ENCODE measurements around the gene PILRA. TPM values are rescaled to one million over a fixed set of nuclear protein-coding genes. Genes with fewer than 3 reads are reported as not detected.

PILRA gene
- total and polyA plus RNA-seq, 2 of the 13 experiments (the other 11 are each of a cell fraction or from before 2014, with no cell fraction given): 0.13 to 1.3 TPM

DNA sequence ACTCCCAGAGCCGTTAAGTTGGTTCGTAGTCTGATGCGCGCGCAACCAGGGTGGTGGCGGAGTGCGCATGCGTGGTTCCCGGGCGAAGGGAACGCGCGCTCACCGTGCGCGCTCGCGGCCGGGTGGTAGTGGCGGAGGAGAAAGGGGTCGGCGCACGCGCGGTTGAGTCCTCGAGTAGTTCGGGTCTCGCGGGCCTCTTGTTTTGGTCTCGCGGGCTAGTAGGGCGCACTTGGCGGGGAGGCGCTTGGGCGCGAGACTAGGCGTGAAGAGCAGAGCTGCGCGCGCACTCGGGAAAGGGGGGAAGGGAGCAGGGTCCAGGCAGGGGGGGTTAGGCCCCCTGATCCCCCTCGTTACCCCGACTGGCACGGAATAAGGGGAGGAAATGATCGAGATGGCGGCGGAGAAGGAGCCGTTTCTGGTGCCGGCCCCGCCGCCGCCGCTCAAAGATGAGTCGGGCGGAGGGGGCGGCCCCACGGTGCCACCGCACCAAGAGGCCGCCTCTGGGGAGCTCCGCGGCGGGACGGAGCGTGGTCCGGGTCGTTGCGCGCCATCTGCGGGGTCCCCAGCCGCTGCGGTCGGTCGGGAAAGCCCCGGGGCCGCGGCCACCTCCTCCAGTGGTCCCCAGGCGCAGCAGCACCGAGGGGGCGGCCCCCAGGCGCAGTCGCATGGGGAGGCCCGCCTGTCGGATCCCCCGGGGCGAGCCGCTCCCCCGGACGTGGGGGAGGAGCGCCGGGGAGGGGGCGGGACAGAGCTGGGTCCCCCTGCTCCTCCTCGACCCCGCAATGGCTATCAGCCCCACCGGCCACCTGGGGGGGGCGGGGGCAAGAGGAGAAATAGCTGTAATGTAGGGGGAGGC lies 56.6 kb downstream of the PILRA start, which contains the start of gene MEPCE (continued):
- TF ChIP-seq, protein P1, sequence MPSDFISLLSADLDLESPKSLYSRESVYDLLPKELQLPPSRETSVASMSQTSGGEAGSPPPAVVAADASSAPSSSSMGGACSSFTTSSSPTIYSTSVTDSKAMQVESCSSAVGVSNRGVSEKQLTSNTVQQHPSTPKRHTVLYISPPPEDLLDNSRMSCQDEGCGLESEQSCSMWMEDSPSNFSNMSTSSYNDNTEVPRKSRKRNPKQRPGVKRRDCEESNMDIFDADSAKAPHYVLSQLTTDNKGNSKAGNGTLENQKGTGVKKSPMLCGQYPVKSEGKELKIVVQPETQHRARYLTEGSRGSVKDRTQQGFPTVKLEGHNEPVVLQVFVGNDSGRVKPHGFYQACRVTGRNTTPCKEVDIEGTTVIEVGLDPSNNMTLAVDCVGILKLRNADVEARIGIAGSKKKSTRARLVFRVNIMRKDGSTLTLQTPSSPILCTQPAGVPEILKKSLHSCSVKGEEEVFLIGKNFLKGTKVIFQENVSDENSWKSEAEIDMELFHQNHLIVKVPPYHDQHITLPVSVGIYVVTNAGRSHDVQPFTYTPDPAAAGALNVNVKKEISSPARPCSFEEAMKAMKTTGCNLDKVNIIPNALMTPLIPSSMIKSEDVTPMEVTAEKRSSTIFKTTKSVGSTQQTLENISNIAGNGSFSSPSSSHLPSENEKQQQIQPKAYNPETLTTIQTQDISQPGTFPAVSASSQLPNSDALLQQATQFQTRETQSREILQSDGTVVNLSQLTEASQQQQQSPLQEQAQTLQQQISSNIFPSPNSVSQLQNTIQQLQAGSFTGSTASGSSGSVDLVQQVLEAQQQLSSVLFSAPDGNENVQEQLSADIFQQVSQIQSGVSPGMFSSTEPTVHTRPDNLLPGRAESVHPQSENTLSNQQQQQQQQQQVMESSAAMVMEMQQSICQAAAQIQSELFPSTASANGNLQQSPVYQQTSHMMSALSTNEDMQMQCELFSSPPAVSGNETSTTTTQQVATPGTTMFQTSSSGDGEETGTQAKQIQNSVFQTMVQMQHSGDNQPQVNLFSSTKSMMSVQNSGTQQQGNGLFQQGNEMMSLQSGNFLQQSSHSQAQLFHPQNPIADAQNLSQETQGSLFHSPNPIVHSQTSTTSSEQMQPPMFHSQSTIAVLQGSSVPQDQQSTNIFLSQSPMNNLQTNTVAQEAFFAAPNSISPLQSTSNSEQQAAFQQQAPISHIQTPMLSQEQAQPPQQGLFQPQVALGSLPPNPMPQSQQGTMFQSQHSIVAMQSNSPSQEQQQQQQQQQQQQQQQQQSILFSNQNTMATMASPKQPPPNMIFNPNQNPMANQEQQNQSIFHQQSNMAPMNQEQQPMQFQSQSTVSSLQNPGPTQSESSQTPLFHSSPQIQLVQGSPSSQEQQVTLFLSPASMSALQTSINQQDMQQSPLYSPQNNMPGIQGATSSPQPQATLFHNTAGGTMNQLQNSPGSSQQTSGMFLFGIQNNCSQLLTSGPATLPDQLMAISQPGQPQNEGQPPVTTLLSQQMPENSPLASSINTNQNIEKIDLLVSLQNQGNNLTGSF (CRISPR knock-in tag; IDR thresholded peaks at IDR 0.05): no peak
- TF ChIP-seq, protein P2, sequence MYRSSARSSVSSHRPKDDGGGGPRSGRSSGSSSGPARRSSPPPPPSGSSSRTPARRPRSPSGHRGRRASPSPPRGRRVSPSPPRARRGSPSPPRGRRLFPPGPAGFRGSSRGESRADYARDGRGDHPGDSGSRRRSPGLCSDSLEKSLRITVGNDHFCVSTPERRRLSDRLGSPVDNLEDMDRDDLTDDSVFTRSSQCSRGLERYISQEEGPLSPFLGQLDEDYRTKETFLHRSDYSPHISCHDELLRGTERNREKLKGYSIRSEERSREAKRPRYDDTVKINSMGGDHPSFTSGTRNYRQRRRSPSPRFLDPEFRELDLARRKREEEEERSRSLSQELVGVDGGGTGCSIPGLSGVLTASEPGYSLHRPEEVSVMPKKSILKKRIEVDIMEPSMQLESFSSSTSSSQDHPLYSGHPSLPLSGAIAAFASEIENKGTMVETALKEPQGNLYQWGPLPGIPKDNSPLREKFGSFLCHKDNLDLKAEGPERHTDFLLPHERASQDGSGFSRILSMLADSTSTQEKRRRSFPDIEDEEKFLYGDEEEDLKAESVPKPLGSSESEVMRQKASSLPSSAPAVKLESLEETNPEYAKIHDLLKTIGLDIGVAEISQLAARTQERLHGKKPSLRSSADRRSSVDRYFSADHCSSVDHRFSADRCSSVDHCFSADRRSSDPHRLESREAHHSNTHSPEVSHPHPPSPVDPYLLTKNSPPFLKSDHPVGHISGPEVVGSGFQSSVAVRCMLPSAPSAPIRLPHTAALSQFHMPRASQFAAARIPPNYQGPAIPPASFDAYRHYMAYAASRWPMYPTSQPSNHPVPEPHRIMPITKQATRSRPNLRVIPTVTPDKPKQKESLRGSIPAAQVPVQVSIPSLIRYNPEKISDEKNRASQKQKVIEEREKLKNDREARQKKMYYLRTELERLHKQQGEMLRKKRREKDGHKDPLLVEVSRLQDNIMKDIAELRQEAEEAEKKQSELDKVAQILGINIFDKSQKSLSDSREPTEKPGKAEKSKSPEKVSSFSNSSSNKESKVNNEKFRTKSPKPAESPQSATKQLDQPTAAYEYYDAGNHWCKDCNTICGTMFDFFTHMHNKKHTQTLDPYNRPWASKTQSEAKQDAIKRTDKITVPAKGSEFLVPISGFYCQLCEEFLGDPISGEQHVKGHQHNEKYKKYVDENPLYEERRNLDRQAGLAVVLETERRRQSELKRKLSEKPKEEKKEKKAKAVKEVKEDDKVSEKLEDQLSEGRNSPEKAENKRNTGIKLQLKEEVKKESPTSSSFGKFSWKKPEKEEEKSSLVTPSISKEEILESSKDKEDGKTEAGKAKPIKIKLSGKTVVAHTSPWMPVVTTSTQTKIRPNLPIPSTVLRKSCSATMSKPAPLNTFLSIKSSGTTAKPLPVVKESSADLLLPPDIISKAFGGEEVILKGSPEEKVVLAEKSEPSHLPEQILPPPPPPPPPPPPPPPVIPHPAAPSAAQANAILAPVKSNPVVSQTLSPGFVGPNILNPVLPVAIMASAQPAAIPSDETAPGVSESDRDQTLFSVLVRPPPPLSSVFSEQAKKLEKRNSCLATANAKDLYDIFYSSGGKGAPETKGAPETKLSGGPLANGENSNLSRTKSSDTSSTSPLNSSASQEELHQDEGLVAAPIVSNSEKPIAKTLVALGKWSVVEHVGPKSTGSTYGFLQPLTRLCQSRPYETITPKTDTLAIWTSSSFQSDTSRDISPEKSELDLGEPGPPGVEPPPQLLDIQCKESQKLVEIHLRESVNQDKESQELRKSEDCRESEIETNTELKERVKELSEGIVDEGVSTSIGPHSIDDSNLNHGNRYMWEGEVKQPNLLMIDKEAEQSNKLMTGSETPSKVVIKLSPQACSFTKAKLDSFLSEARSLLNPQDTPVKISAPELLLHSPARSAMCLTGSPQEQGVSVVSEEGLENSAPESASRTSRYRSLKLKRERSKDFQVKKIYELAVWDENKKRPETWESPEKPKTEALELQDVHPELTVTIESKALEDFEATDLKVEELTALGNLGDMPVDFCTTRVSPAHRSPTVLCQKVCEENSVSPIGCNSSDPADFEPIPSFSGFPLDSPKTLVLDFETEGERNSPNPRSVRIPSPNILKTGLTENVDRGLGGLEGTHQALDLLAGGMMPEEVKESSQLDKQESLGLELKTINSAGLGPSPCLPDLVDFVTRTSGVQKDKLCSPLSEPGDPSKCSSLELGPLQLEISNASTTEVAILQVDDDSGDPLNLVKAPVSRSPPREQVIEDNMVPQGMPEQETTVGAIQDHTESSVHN (CRISPR knock-in tag; IDR thresholded peaks at IDR 0.05): no peak
- no peak for TF ChIP-seq ZKSCAN1 (IDR thresholded peaks at IDR 0.05; ENCODE audit: low read length)
- no peak for TF ChIP-seq SP1 (IDR thresholded peaks at IDR 0.05)
- no peak for TF ChIP-seq SP1 (CRISPR knock-in tag; IDR thresholded peaks at IDR 0.05)
- peak; percentile 55 for TF ChIP-seq SAP130 (CRISPR knock-in tag; IDR thresholded peaks at IDR 0.05; ENCODE audit: low read depth)
- TF ChIP-seq ZNF256 (CRISPR knock-in tag; conservative IDR thresholded peaks at IDR 0.05): no peak
- TF ChIP-seq ZNF160 (CRISPR knock-in tag; IDR thresholded peaks at IDR 0.05): no peak; the same call in 1 of the 2 replicates
- TF ChIP-seq, protein P3, sequence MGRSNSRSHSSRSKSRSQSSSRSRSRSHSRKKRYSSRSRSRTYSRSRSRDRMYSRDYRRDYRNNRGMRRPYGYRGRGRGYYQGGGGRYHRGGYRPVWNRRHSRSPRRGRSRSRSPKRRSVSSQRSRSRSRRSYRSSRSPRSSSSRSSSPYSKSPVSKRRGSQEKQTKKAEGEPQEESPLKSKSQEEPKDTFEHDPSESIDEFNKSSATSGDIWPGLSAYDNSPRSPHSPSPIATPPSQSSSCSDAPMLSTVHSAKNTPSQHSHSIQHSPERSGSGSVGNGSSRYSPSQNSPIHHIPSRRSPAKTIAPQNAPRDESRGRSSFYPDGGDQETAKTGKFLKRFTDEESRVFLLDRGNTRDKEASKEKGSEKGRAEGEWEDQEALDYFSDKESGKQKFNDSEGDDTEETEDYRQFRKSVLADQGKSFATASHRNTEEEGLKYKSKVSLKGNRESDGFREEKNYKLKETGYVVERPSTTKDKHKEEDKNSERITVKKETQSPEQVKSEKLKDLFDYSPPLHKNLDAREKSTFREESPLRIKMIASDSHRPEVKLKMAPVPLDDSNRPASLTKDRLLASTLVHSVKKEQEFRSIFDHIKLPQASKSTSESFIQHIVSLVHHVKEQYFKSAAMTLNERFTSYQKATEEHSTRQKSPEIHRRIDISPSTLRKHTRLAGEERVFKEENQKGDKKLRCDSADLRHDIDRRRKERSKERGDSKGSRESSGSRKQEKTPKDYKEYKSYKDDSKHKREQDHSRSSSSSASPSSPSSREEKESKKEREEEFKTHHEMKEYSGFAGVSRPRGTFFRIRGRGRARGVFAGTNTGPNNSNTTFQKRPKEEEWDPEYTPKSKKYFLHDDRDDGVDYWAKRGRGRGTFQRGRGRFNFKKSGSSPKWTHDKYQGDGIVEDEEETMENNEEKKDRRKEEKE (IDR thresholded peaks at IDR 0.05): no peak
- TF ChIP-seq ZNF674 (CRISPR knock-in tag; IDR thresholded peaks at IDR 0.05; ENCODE audit: low read depth): 0 out of 2 replicates have a peak, but pooled peaks have one; percentile 32
- TF ChIP-seq ZNF451 (CRISPR knock-in tag; IDR thresholded peaks at IDR 0.05): no peak
- TF ChIP-seq ZMYM4 (CRISPR knock-in tag; IDR thresholded peaks at IDR 0.05): no peak
- no peak for TF ChIP-seq MED8 (CRISPR knock-in tag; IDR thresholded peaks at IDR 0.05; ENCODE audit: insufficient replicate concordance)

Data from HepG2 (cell line).